GM21717 (cell line): ENCODE results near the gene DCXR.

ENCODE experiments used
- ATAC-seq: cut with Tn5 transposase; IDR thresholded peaks from one replicate; pipeline ENCODE4 v1.9.1; 2021; ENCODE audit warnings: mild to moderate bottlenecking, moderate library complexity; ENCODE audit not compliant: unreplicated experiment

DCXR gene

GRCh38 chr17:82055965-82056728, 18.6 kb upstream of the DCXR start:
- ATAC-seq, result no peak

DNA sequence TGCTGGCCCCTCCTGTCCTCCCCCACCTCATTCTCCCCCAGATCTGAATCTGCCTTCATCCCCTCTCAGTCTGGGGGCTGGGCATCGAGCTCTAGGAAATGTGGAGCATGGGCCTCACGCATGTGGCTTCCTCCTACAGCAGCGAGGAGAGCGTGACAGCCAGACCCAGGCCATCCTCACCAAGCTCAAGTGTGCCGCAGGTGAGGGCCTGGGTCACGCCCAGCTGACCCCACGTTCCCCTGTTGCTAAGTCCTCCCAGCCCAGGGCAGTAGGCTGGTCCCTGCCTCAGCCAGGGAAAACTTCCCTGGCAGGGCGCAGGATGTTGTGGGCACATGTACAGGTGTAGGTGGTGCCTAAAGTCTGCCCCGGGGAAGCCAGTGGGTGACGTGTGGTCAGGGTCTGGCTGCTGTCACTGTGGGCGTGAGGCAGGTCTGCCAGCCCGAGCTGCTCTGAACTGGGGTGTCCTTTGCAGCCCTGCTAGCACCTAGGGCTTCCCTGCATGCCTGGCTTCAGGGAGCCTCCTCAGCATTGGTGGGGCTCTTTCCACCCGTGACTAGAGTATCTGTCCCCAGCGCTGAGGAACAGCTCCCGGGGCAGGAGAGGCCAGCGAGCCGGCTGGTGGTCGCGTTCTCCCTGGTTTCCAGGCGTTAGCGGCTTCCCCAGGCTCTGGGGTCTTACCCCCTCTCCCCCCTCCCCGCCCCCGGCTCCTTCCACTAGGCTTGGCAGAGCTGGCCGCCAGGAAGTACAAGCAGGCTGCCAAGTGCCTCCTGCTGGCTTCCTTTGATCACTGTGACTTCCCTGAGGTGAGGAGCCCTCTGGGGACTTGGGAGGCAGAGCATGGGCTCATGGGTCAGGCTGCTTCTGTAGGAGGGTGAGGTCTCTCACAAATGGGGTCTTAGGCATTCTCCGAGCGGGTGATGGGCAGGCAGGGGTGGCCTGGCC, 17.8 kb upstream of the DCXR start:
- no peak for ATAC-seq

DNA sequence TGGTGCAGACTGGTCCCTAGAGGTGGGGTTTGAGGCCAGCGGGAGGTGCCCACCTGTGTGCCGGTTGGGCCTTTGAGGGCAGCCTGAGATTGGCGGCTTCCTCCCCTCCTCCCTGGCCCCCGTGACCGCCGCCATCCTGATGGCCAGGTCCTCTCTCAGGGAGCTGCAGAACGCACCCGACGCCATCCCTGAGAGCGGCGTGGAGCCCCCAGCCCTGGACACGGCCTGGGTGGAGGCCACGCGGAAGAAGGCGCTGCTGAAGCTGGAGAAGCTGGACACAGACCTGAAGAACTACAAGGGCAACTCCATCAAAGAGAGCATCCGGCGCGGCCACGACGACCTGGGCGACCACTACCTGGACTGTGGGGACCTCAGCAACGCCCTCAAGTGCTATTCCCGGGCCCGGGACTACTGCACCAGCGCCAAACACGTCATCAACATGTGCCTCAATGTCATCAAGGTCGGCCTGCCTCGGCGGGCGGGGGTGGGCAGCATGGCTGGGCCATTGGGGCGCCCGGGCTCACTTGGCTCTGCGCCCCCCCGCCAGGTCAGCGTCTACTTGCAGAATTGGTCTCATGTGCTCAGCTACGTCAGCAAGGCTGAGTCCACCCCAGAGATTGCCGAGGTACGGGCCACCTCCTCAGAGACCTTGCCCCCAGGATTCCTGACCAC, 17.0 kb upstream of the DCXR start:
- ATAC-seq, result no peak

GRCh38 chr17:82053556-82054263, 16.2 kb upstream of the DCXR start:
- ATAC-seq, result no peak

DNA sequence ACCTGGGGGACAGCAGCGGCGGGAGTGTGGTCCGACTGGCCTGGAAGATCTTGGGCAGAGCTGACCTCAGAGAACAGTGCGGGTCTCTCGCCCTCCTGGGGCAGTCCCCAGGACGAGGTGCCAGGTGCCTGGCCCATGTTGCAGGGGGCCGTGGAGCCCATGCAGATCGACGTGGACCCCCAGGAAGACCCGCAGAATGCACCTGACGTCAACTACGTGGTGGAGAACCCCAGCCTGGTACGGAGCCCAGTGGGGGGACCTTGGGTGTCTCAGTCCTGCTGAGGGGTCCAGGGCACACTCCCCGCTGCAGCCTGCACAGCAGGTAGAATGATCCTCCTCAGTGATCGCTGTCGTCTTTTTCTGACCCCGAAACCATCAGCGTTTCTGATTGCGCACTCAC, 15.6 kb upstream of the DCXR start:
- no peak for ATAC-seq

DNA sequence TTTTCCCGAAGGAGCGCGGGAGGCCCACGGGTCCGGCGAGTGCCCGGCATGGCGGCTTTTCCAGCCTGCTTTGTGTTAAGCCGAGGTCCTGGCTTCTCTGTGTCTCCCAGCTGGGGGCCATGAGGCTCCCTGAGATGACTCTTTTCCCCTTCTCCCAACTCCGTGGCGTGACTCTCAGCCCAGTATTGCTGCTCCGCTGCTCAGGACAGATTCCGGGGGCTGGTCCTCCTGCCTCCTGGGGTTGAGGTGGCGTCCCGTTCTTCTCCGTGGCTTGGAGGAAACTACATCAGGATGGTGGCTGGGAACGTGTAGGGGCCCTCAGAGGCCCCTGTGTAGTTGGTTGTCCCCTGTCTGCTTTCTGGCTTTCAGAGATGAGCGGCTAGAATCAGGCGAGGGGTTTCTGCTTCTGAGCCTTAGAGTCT, 15.2 kb upstream of the DCXR start:
- no peak for ATAC-seq

- ATAC-seq, result no peak
These were observed 14.5 kb upstream of the DCXR start, which contains the start of the genes GPS1 and RFNG for GRCh38 chr17:82051776-82052637. TSS of gene GPS1 (plus strand) at chr17:82051898. CDS start at chr17:82051932, 34 bp downstream. TSS of gene RFNG (minus strand) at chr17:82051811. CDS start at chr17:82051766, 45 bp downstream.

DNA sequence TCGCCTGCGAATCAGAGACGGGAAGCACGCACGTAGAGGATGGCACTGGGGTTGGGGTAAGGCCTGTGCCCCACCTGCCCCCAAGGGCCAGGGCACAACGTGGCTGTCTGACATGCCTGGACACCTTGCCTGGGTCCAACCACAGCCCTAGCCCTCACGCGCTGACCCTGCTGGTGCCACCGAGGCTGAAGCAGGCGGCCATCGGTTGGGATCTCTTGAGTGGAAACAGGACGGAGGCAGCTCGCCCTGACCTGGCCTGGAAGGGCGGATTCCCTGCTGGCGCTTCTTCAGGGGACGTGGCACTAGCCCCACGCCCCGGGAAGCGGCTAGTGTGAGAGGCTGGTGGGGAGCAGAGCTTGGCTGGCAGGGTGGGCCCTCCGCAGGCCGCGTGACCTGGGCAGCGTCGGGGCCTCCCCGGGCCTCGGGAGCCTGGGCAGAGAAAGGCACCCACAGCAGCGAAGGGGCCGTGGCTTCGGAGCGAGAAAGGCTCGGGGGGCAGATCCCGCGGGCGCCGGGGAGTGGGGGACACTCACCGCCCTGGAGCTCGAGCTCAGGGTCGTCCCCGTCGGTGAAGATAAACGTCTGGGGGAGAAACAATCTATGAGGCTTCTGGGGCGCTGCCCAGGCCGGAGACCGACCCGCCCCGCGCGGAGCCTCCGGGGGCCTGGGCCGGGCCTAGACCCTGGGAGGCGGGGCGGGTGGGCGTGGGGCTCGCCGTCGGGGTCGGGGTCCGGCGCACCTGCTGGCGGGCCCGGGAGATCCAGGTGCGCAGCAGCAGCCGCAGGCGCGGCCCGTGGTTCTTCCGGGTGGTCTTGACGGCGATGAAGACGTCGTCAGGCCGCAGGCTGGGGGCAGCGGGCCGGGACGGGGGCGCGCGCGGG, 13.5 kb upstream of the DCXR start:
- ATAC-seq, result no peak

DNA sequence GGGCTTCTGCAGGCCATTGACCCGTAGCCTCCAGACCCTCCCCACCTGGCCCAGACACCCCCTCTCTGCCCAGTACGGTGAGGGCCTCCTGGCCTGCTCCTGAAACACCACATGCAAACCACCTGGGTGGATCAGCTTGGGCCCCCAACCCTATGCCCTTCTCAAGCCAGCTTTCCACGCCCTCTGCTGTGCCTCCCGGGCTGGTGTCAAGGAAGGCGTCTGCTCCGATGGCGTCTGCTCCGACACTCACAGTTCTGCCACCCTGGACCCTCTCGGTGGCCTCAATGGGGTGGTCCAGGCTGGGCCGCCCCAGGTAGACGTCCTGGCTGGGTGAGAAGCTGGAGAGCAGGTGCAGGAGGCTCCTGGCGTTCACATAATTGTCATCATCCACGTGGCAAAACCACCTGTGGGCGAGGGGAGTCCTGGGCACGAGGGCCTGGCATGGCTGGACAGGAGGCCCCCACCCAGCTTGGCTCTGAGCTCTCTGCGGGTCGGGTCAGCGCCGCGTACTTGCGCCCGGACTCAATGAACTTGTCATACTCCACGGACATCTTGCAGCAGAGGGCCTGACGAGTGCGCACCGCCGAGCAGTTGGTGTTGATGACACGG, 12.8 kb upstream of the DCXR start:
- no peak for ATAC-seq

GRCh38 chr17:82049521-82049971, 12.0 kb upstream of the DCXR start:
- ATAC-seq, result no peak

DNA sequence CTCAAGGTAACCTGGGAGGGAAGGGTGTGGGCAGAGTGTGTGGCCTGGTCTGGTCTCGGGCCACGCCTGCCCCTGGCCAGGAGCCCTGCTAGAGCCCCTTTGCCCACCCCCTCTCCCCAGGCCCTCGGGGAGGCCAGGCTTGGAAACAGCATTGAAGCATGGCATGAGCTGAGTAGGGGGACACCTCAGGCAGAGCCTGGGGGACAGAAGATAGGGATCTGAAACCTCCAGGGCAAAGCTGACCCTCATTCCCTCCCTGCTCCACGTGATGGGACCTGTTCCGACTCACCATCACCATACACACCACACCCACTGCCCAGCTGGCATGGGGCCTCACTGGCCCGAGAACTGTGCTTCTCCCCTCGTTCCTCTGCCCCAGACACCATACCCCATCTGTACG, 11.6 kb upstream of the DCXR start:
- no peak for ATAC-seq

GRCh38 chr17:82048571-82048971, 11.1 kb upstream of the DCXR start:
- no peak for ATAC-seq

DNA sequence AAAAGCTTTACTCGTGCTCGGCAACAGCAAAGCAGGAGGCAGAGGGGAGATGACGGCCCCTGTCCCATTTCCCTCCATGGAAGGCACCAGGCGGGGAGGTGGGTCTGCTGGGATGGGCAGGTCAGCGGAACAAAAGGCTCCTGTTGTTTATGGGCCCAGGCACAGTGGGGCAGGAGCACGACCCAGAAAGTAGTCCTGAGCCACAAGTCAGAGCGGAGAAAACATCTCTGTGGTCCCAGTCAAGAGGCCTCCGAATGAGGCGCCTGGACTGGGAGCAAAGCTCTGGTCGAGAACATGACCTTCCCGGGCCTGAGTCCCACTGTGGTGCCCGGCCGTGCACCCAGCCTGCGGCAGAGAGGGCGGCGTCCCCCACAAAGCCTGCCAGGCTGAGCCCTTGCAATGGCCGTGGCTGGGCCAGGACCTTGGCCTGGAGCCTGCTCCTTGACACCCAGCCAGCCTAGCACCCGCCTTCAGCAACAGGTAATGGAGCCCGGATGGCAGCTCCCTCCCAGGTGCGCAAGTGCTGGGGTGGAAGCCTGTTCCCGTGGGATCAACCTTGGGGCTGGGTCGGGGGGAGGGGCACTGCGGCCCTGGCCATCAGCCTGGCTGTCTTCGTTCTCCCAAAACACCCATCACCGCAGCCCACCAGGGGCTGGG, 10.5 kb upstream of the DCXR start:
- ATAC-seq, result no peak

- no peak for ATAC-seq
These were observed 9.9 kb upstream of the DCXR start for GRCh38 chr17:82047379-82047778.

DNA sequence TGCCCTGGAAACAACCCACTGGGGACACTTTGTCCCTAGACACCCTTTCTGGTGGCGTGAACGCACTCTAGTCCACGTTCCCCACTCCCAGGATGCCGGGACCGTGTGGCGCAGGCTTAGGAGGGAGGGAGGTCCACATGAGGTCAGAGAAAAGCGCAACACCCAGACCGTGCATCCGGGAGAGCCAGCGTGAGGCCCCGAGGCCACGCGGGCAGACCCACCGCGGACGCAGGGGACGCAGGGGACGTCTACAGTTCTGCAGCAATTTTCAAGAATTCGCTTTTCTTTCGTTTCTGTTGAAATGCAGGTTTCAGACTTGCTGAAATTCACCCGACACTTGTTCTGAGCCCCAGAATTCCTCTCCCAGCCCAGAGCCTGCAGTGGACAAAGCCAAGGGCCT, 9.4 kb upstream of the DCXR start:
- ATAC-seq, result no peak

DNA sequence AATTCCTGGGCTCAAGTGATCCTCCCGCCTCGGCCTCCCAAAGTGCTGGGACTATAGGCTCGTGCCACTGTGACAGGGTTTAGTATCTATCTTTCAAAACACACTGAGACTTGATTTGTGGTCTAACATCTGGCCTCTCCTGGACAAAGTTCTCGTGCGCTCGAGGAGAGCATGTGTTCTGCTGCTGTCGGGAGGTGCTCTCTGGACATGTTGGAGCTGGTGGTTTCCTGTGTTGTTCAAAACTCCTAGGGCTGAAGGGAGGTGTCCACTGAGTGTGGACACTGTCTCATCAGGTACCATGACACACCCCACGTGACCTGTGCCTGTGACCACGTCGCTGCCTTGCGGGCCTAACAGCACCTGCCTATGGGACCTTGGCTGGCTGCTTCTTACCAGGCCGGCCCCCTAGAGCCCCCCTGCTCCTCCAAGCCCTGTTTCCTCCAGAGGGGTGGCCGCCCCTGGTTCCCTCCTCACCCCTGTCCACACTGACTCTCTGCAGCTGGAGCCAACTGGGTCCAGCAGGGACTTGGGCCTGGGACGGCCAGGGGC, 8.5 kb upstream of the DCXR start:
- no peak for ATAC-seq

- no peak for ATAC-seq
These were observed 6.0 kb upstream of the DCXR start for GRCh38 chr17:82043507-82043906.
